ENCODE measurements around the gene SCAMP5.

GRCh38 chr15:74960995-74961588 lies 34.3 kb upstream of the SCAMP5 start:
- TF ChIP-seq CTCF (conservative IDR thresholded peaks at IDR 0.05) (no peak), ZFX (IDR thresholded peaks at IDR 0.05) (no peak)

Data from C4-2B (cell line).